Esophagus muscularis mucosa (tissue), 4 donors: ENCODE data around the gene TUBA3C. TPM values are rescaled to one million over a fixed set of nuclear protein-coding genes. Genes with fewer than 3 reads are reported as not detected.
A peak's percentile ranks its signal among the peaks of the same experiment; 100 is the strongest.
"Not testable (repeated sequence)": the region's sequence is repeated elsewhere in the genome, so short reads cannot be mapped to it uniquely, and the experiment has no call there.

Source experiments
- DNase-seq: peaks from one replicate; pipeline ENCODE4 v3.0.0-alpha.2; 2017; ENCODE audit errors: extremely low spot score
- H3K27ac ChIP-seq, 4 donors: fragments of 200-600 bp; sonication (generic); replicated peaks in 1 of 4; 1 replicate in 3 of 4; 2 replicates in 1 of 4; pipeline ENCODE4 v1.5.1; 2016 to 2019; ENCODE audit warnings: mild to moderate bottlenecking in 1 of 4
- H3K27me3 ChIP-seq, 4 donors: fragments of 200-600 bp; sonication (generic); one replicate each; pipeline versions ENCODE4 v1.5.1 to v1.6.0; 2016 to 2019
- H3K36me3 ChIP-seq, 4 donors: fragments of 200-600 bp; sonication (generic); one replicate each; pipeline ENCODE4 v1.5.1; 2016 to 2019
- H3K4me1 ChIP-seq, 4 donors: fragments of 200-600 bp; sonication (generic); one replicate each; pipeline ENCODE4 v1.5.1; 2016 to 2019
- H3K4me3 ChIP-seq, 4 donors: fragments of 200-600 bp; sonication (generic); 1 replicate in 2 of 4; 2 replicates in 2 of 4; pipeline ENCODE4 v1.5.1; 2016 to 2019; ENCODE audit warnings: mild to moderate bottlenecking in 4 of 4, moderate library complexity in 1 of 4
- H3K9me3 ChIP-seq, 4 donors: fragments of 200-600 bp; sonication (generic); 1 replicate in 3 of 4; 2 replicates in 1 of 4; pipeline ENCODE4 v1.5.1; 2016 to 2019
- CTCF ChIP-seq, 3 experiments: fragments of 200-600 bp in 2 of 3; fragments of 450-650 bp in 1 of 3; sonication (generic) in 2 of 3; IDR thresholded peaks; one replicate each; pipeline ENCODE4 v1.5.1; 2017 to 2019; ENCODE audit warnings: antibody characterized with exemption in 3 of 3, mild to moderate bottlenecking in 2 of 3, moderate library complexity in 1 of 3
- EP300 ChIP-seq: sonication (generic); formaldehyde crosslinking; IDR thresholded peaks from one replicate; pipeline ENCODE4 v1.6.1; 2017; ENCODE audit warnings: antibody characterized with exemption
- POLR2A ChIP-seq: fragments of 450-650 bp; IDR thresholded peaks from one replicate; pipeline ENCODE4 v1.6.1; 2017; ENCODE audit warnings: antibody characterized with exemption, moderate library complexity, mild to moderate bottlenecking, low read depth
- POLR2AphosphoS5 ChIP-seq, 2 donors: sonication (generic); formaldehyde crosslinking; IDR thresholded peaks; one replicate each; pipeline ENCODE4 v1.6.1; 2017; ENCODE audit warnings: antibody characterized with exemption in 2 of 2
- WGBS: methylation state at CpG from one replicate; pipeline ENCODE4 v1.1.5; 2018; 5-methylcytosine and 5-hydroxymethylcytosine counted together
- intact Hi-C: fragments of 100-400 bp; cut with DNase I; formaldehyde crosslinking; loops from one replicate; pipeline ENCODE4 v1.15.1; 2023
- total RNA-seq, 4 donors: library from RNA; depleted of rRNA; stranded (reverse); fragments of >200 nt; gene quantifications; one replicate each; pipeline versions ENCODE4 v1.1.0 to v1.2.1, GENCODE V29; 2016

TUBA3C gene
- total RNA-seq = not detected

GRCh38 chr13:19181621-19182485 is at the start of gene TUBA3C:
TSS of gene TUBA3C (minus strand) at chr13:19181824. CDS start at chr13:19181747, 77 bp downstream.
- H3K27ac ChIP-seq = no peak within 1 kb of the TSS
- no peaks in the 10 kb centered on the region for H3K9me3 ChIP-seq
- TF ChIP-seq EP300 (no peak), CTCF (IDR thresholded peaks at IDR 0.05) (no peak), POLR2AphosphoS5 (IDR thresholded peaks at IDR 0.05) (no peak), POLR2A (no peak)
- H3K4me1 ChIP-seq = no peaks in the 10 kb centered on the region
- 83% methylated on average over 15 of the region's 40 CpGs for WGBS
- no peak within 1 kb of the TSS for H3K4me3 ChIP-seq
- DNase-seq = peak; percentile 79
- intact Hi-C loops = no loop called here
- no peaks in the 10 kb centered on the region for H3K27me3 ChIP-seq
- H3K36me3 ChIP-seq = no peaks in the 10 kb centered on the region

DNA sequence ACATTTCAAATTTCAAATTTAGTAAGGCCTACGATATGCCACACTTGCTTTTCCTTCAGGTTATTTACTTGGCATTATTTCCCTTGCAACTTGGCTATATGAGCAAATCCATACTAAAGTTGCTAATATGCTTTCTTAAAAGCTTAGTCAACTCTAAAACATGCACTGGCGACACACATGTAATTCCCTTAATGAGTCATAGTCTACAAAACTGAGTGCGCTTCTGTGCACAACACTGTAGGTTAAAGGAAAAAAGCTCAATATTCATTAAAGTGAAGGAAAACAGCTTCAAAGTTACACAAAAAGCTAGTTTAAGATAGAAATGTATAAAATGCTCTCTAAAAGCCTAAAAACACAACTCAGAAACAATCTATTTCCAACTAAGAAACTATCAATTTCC is 25.8 kb upstream of the TUBA3C start:
- 75% methylated on average over 3 of the region's 3 CpGs for WGBS
- DNase-seq, H3K27ac ChIP-seq, H3K4me1 ChIP-seq, H3K4me3 ChIP-seq, H3K9me3 ChIP-seq, H3K27me3 ChIP-seq, H3K36me3 ChIP-seq: not testable (repeated sequence)
- intact Hi-C loops = loop anchor here (10.0 kb wide), 1 partner anchor 497 kb away; no protein-coding TSS in a partner anchor

- H3K4me1 ChIP-seq, H3K27ac ChIP-seq, H3K9me3 ChIP-seq, intact Hi-C loops, H3K36me3 ChIP-seq, DNase-seq, H3K4me3 ChIP-seq, H3K27me3 ChIP-seq: not testable (repeated sequence)
- 92% methylated on average over 3 of the region's 3 CpGs for whole genome bisulfite sequencing
Measured at GRCh38 chr13:19192622-19193021, 11.0 kb upstream of the TUBA3C start.

DNA sequence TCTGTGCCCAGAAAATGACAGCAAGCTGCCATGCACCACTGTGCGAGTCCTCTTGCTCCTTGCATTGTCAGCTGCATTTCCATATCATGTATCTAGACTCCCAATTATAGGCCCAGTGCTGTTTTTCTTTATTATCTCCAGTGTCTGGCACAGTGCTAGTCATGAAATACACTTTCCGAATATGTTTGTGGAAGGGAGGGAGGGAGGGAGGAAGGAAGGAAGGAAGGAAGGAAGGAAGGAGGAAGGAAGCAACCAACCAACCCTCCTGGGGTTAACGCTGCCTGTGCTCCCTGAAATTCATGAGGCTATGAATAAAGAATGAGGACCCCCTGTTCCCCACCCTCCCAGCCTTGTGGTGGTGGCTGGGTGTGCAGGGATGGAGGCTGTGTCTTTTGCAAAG is 8.3 kb upstream of the TUBA3C start:
- 92% methylated on average over 3 of the region's 3 CpGs for WGBS
- H3K9me3 ChIP-seq, H3K4me1 ChIP-seq, H3K27me3 ChIP-seq, H3K36me3 ChIP-seq, H3K27ac ChIP-seq, H3K4me3 ChIP-seq, intact Hi-C loops, DNase-seq: not testable (repeated sequence)

GRCh38 chr13:19189368-19189767 is 7.7 kb upstream of the TUBA3C start:
- DNase-seq, H3K27ac ChIP-seq, H3K27me3 ChIP-seq, intact Hi-C loops, H3K4me3 ChIP-seq, H3K36me3 ChIP-seq, H3K9me3 ChIP-seq, H3K4me1 ChIP-seq: not testable (repeated sequence)
- 45% methylated on average over 3 of the region's 5 CpGs for WGBS

DNA sequence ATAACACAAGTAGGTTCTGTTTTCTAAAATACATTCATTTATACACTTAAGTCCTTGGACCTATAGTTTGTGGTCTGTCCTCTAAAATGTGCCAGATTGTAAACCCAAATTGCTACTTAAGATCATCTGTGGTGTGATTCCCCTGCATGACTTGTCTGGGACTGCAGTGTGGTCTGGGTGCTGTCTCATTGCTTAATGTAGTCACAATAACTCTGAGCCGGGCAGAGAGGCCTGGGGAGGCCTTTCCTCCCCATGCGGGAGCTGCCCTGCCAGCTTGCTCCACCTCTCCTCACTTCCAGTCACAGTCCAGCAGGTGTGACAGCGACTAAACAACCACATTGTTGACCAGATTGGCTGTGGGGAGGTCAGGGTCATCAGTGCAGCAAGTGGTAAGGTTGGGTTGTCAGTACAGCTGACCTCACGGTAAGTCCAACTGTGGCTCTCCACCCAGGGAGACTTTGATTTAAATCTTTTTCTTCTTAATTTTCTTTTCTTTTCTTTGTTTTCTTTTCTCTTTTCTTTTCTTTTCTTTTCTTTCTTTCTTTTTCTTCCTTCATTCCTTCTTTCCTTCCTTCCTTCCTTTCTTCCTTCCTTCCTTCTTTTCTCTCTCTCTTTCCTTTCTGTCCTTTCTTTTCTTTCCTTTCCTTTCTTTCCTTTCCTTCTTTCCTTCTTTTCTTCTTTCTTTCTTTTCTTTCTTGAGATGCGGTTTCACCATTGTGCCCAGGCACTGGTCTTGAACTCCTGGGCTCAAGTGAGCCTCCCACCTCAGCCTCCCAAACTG is 4.4 kb upstream of the TUBA3C start:
- Histone ChIP-seq H3K27me3 (no peaks in the 10 kb centered on the region), H3K36me3 (no peaks in the 10 kb centered on the region), H3K4me3 (no peak overlapping the region), H3K27ac (no peak overlapping the region), H3K9me3 (no peaks in the 10 kb centered on the region), H3K4me1 (no peaks in the 10 kb centered on the region)
- intact Hi-C loops = no loop called here
- 58% methylated on average over 5 of the region's 5 CpGs for WGBS
- no peak for TF ChIP-seq EP300
- TF ChIP-seq POLR2A = no peak
- no peak for TF ChIP-seq POLR2AphosphoS5 (IDR thresholded peaks at IDR 0.05)
- TF ChIP-seq CTCF (IDR thresholded peaks at IDR 0.05) = no peak
- DNase-seq = peak; percentile 50
